ENCODE results near the gene PLCG2.
"Not testable (repeated sequence)": the region's sequence is repeated elsewhere in the genome, so short reads cannot be mapped to it uniquely, and the experiment has no call there.

Gene PLCG2

GRCh38 chr16:81790830-81791435 lies 11.8 kb downstream of the PLCG2 start:
- FAIRE-seq = no peak

- FAIRE-seq = no peak
These were observed 13.7 kb downstream of the PLCG2 start for GRCh38 chr16:81792828-81793227.

GRCh38 chr16:81795193-81795592 lies 16.1 kb downstream of the PLCG2 start:
- no peak for FAIRE-seq

- no peak for FAIRE-seq
These were observed 16.9 kb downstream of the PLCG2 start for GRCh38 chr16:81796035-81796434.

- FAIRE-seq = no peak
These were observed 17.7 kb downstream of the PLCG2 start for GRCh38 chr16:81796583-81797346.

GRCh38 chr16:81797443-81797842 lies 18.4 kb downstream of the PLCG2 start:
- FAIRE-seq = no peak

- FAIRE-seq = no peak
These were observed 19.4 kb downstream of the PLCG2 start for GRCh38 chr16:81798311-81799137.

- FAIRE-seq = no peak
These were observed 20.0 kb downstream of the PLCG2 start for GRCh38 chr16:81799138-81799504.

GRCh38 chr16:81801724-81802123 lies 22.6 kb downstream of the PLCG2 start:
- FAIRE-seq = not testable (repeated sequence)

- no peak for FAIRE-seq
These were observed 24.2 kb downstream of the PLCG2 start for GRCh38 chr16:81803332-81803731.

GRCh38 chr16:81804134-81804610 lies 25.1 kb downstream of the PLCG2 start:
- no peak for FAIRE-seq

GRCh38 chr16:81806696-81807095 lies 27.6 kb downstream of the PLCG2 start:
- no peak for FAIRE-seq

GRCh38 chr16:81807767-81808358 lies 28.8 kb downstream of the PLCG2 start:
- no peak for FAIRE-seq

- no peak for FAIRE-seq
These were observed 29.9 kb downstream of the PLCG2 start for GRCh38 chr16:81808933-81809480.

GRCh38 chr16:81809567-81809966 lies 30.5 kb downstream of the PLCG2 start:
- no peak for FAIRE-seq

- FAIRE-seq = no peak
These were observed 31.3 kb downstream of the PLCG2 start for GRCh38 chr16:81810361-81810760.

- no peak for FAIRE-seq
These were observed 31.9 kb downstream of the PLCG2 start for GRCh38 chr16:81810894-81811538.

- no peak for FAIRE-seq
These were observed 34.6 kb downstream of the PLCG2 start for GRCh38 chr16:81813648-81814047.

GRCh38 chr16:81814751-81815428 lies 35.8 kb downstream of the PLCG2 start:
- no peak for FAIRE-seq

GRCh38 chr16:81815429-81815766 lies 36.3 kb downstream of the PLCG2 start:
- no peak for FAIRE-seq

GRCh38 chr16:81816351-81816750 lies 37.3 kb downstream of the PLCG2 start:
- FAIRE-seq = no peak

- FAIRE-seq = no peak
These were observed 37.7 kb downstream of the PLCG2 start for GRCh38 chr16:81816793-81817210.

Data from islet of Langerhans (tissue), 1 donor.